HEK293T (cell line): Measurements from ENCODE around the gene ADSL.
"Not testable (repeated sequence)": the region's sequence is repeated elsewhere in the genome, so short reads cannot be mapped to it uniquely, and the experiment has no call there.

Experiments
- CTCF ChIA-PET: fragments of 350-600 bp; formaldehyde crosslinking; extraction: SDS; loops from one replicate; lab custom pipeline; 2021; ENCODE audit warnings: antibody characterized with exemption, inconsistent platforms; lab: Yijun Ruan, JAX
- POLR2A ChIA-PET: fragments of 350-600 bp; formaldehyde crosslinking; extraction: SDS; loops from one replicate; lab custom pipeline; 2020; ENCODE audit warnings: antibody characterized with exemption, inconsistent platforms; lab: Yijun Ruan, JAX
- DNase-seq: peaks from one replicate; pipeline ENCODE4 v3.0.0; 2012; ENCODE audit warnings: mixed read lengths; ENCODE audit errors: extremely low spot score
- ARNT ChIP-seq: fragments of 450-650 bp; IDR thresholded peaks from 2 replicates; pipeline ENCODE4 v1.6.1; 2017; ENCODE audit warnings: mild to moderate bottlenecking
- BHLHE40 ChIP-seq: fragments of 450-650 bp; IDR thresholded peaks from 2 replicates; pipeline ENCODE4 v1.6.1; 2016; ENCODE audit warnings: mild to moderate bottlenecking, moderate library complexity, borderline replicate concordance
- CTBP1 ChIP-seq: fragments of 450-650 bp; IDR thresholded peaks from 2 replicates; pipeline ENCODE4 v1.6.1; 2016; ENCODE audit warnings: borderline replicate concordance
- ELF4 ChIP-seq: fragments of 450-650 bp; IDR thresholded peaks from 2 replicates; pipeline ENCODE4 v1.6.1; 2017; ENCODE audit warnings: antibody characterized with exemption
- FOXA1 ChIP-seq: fragments of 450-650 bp; IDR thresholded peaks from 2 replicates; pipeline ENCODE4 v1.6.1; 2016; ENCODE audit warnings: mild to moderate bottlenecking
- FOXK2 ChIP-seq: fragments of 450-650 bp; IDR thresholded peaks from 2 replicates; pipeline ENCODE4 v1.6.1; 2016; ENCODE audit warnings: mild to moderate bottlenecking
- FOXM1 ChIP-seq: fragments of 450-650 bp; IDR thresholded peaks from 2 replicates; pipeline ENCODE4 v1.6.1; 2017; ENCODE audit warnings: mild to moderate bottlenecking, borderline replicate concordance
- HDGF ChIP-seq: fragments of 450-650 bp; IDR thresholded peaks from 2 replicates; pipeline ENCODE4 v1.6.1; 2017; ENCODE audit warnings: antibody characterized with exemption, borderline replicate concordance
- L3MBTL2 ChIP-seq: fragments of 450-650 bp; conservative IDR thresholded peaks from 2 replicates; pipeline ENCODE4 v1.6.1; 2016; ENCODE audit warnings: mild to moderate bottlenecking
- LEF1 ChIP-seq: fragments of 450-650 bp; IDR thresholded peaks from 2 replicates; pipeline ENCODE4 v1.6.1; 2017; ENCODE audit warnings: mild to moderate bottlenecking, borderline replicate concordance
- NFRKB ChIP-seq: fragments of 450-650 bp; IDR thresholded peaks from 2 replicates; pipeline ENCODE4 v1.6.1; 2016; ENCODE audit warnings: mild to moderate bottlenecking, moderate library complexity
- PKNOX1 ChIP-seq: fragments of 450-650 bp; IDR thresholded peaks from 2 replicates; pipeline ENCODE4 v1.6.1; 2016
- SP1 ChIP-seq: fragments of 450-650 bp; IDR thresholded peaks from 2 replicates; pipeline ENCODE4 v1.6.1; 2017
- SUZ12 ChIP-seq: fragments of 450-650 bp; IDR thresholded peaks from 2 replicates; pipeline ENCODE4 v1.6.1; 2016; ENCODE audit warnings: mild to moderate bottlenecking
- TARDBP ChIP-seq: fragments of 450-650 bp; IDR thresholded peaks from 2 replicates; pipeline ENCODE4 v1.6.1; 2016
- ZNF384 ChIP-seq: fragments of 450-650 bp; IDR thresholded peaks from 2 replicates; pipeline ENCODE4 v1.6.1; 2016

Gene ADSL

DNA sequence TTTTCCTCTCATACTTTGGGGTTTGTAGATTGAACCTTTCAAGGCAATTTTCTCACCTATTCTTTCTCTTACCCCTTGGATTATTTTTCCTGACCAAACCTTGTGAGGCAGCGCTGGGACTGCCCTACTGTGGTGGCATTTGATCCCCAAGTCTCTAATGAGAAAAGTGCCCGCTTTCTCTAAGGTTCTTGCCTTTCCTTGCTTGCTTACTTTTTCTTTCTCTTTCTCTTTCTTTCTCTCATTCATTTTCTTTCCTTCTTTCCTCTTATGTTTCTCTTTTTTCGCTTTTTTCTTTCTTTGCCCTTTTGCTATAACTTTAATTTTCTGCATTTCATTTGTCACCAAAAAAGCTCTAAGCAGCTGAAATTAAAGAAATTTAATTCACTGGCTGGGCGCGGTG lies 40.7 kb upstream of the ADSL start:
- ChIA-PET POLR2A (no interaction called here), CTCF (no interaction called here)
- TF ChIP-seq PKNOX1: no peak
- no peak for TF ChIP-seq NFRKB
- TF ChIP-seq ARNT: no peak
- TF ChIP-seq HDGF: no peak
- no peak for TF ChIP-seq FOXA1
- no peak for TF ChIP-seq SP1
- no peak for TF ChIP-seq BHLHE40
- no peak for TF ChIP-seq ELF4
- no peak for TF ChIP-seq FOXM1
- TF ChIP-seq SUZ12: no peak
- TF ChIP-seq L3MBTL2: no peak
- TF ChIP-seq LEF1: no peak
- DNase-seq: no peak

DNA sequence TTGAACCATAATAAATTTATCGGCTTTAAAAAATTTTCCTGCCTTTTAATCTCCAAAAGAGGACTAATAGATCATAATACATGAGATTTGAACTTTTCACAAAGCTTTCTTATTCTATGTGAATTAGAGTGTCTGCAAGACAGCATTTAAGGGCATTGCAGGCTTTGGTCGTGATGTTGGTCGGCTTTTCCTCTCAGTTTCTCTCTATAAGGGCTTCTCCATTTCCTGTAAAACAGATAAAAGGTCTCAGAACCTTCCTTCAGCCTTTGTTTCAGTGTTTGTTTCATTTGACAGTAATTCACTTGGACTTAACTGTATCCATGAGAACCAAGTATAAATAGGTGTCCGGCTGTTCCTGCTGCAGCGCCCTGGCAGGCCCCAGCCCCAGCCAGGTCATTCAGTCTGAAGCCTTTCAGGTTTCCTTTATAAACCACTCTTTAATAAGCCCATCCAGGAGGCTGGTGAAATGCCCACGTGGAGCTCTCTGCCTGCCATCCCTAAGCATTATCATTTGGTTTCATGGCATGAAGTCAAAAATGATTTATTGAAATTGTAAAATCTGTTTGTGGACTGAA lies 37.2 kb upstream of the ADSL start:
- no peak for DNase-seq
- ChIA-PET POLR2A (interaction anchor here (0.9 kb wide), 1 partner anchor 10 kb away, joined by 5 read pairs; no protein-coding TSS in a partner anchor), CTCF (no interaction called here)
- TF ChIP-seq TARDBP (no peak), NFRKB (no peak), FOXA1 (no peak), L3MBTL2 (no peak), BHLHE40 (no peak), ARNT (no peak), ZNF384 (no peak), SUZ12 (no peak), CTBP1 (no peak), SP1 (no peak), ELF4 (no peak), FOXK2 (no peak), HDGF (no peak), PKNOX1 (no peak), LEF1 (no peak), FOXM1 (no peak)

DNA sequence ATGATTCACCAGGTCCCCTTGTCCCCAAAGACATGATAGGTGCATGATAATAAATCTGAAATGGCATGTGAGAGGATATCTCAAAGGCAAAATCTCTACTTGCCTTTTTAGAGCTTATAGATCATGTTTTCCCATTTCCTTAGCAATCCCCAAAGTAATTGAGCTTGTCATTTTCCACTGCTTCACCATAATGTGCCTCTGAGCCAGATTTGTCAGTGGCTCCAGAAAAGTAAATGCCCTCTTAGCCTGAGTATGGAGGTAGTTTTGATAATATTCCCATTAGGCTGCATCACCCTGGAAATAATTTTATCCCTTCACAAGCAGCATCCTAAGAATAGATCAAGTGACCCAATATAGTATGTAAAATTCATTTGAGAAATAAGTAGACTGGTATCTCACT lies 36.7 kb upstream of the ADSL start:
- POLR2A ChIA-PET: interaction anchor here (0.9 kb wide), 1 partner anchor 10 kb away, joined by 5 read pairs; no protein-coding TSS in a partner anchor
- no peak for DNase-seq
- CTCF ChIA-PET: no interaction called here
- TF ChIP-seq ARNT (no peak), SP1 (no peak), CTBP1 (no peak), BHLHE40 (no peak), PKNOX1 (no peak), ZNF384 (no peak), L3MBTL2 (no peak), LEF1 (no peak), FOXM1 (no peak), FOXA1 (no peak), NFRKB (no peak), FOXK2 (no peak), SUZ12 (no peak), ELF4 (no peak), HDGF (no peak)

- ChIA-PET CTCF (no interaction called here), POLR2A (interaction anchor here (0.9 kb wide), 1 partner anchor 11 kb away, joined by 5 read pairs; no protein-coding TSS in a partner anchor)
- no peak for DNase-seq
- TF ChIP-seq SP1 (no peak), LEF1 (no peak), FOXK2 (no peak), L3MBTL2 (no peak), CTBP1 (no peak), TARDBP (no peak), SUZ12 (no peak), PKNOX1 (no peak), HDGF (no peak), BHLHE40 (no peak), FOXM1 (no peak), NFRKB (no peak), ZNF384 (no peak), ELF4 (no peak), FOXA1 (no peak), ARNT (no peak)
These were observed 36.1 kb upstream of the ADSL start for GRCh38 chr22:40310081-40310767.

GRCh38 chr22:40310768-40311120 lies 35.6 kb upstream of the ADSL start:
- ChIA-PET CTCF (no interaction called here), POLR2A (no interaction called here)
- no peak for DNase-seq
- TF ChIP-seq L3MBTL2 (no peak), ELF4 (no peak), ARNT (no peak), CTBP1 (no peak), TARDBP (no peak), SP1 (no peak)

GRCh38 chr22:40311646-40312045 lies 34.7 kb upstream of the ADSL start:
- CTCF ChIA-PET, POLR2A ChIA-PET, DNase-seq: not testable (repeated sequence)
